Stimulated activated CD4-positive, alpha-beta T cell treated with anti-CD3 and anti-CD28 coated beads, TNF-alpha, amount 100 ng/mL, for 1 hour (primary cell): ENCODE measurements around the gene ABCB9.
A peak's percentile ranks its signal among the peaks of the same experiment; 100 is the strongest.

Experiments used
- DNase-seq, 3 donors: peaks; one replicate each; pipeline ENCODE4 v3.0.0-alpha.2; 2020; ENCODE audit warnings: low read depth in 3 of 3, low spot score in 1 of 3

Gene ABCB9

GRCh38 chr12:122981587-122982476 lies 15.6 kb upstream of the ABCB9 start:
- DNase-seq = no peak

- no peak for DNase-seq
These were observed 14.8 kb upstream of the ABCB9 start for GRCh38 chr12:122981036-122981471.

- DNase-seq = peak in 2 of 3 donors; percentile 26 to 58
These were observed 14.1 kb upstream of the ABCB9 start, which contains the start of gene ARL6IP4 for GRCh38 chr12:122980183-122981035. Gene ARL6IP4, plus strand, starts transcription at chr12:122980681. Its CDS starts 459 bp downstream, at chr12:122981140.

GRCh38 chr12:122979908-122980182 lies 13.6 kb upstream of the ABCB9 start:
- no peak for DNase-seq

- DNase-seq = no peak
These were observed 13.0 kb upstream of the ABCB9 start for GRCh38 chr12:122979001-122979907.

- no peak for DNase-seq
These were observed 12.3 kb upstream of the ABCB9 start for GRCh38 chr12:122978507-122978955.

- DNase-seq = no peak
These were observed 11.6 kb upstream of the ABCB9 start for GRCh38 chr12:122977655-122978392.

- DNase-seq = no peak
These were observed 10.9 kb upstream of the ABCB9 start for GRCh38 chr12:122977153-122977552.

GRCh38 chr12:122976648-122976975 lies 10.3 kb upstream of the ABCB9 start:
- DNase-seq = no peak

- no peak for DNase-seq
These were observed 9.8 kb upstream of the ABCB9 start for GRCh38 chr12:122975790-122976647.

GRCh38 chr12:122974892-122975789 lies 8.9 kb upstream of the ABCB9 start, which contains the start of gene OGFOD2:
Gene OGFOD2, plus strand, starts transcription at chr12:122975244. Its CDS starts 8 bp downstream, at chr12:122975252.
- peak; percentile 78 to 83 (median 78) for DNase-seq

GRCh38 chr12:122974274-122974891 lies 8.1 kb upstream of the ABCB9 start:
- DNase-seq = peak; percentile 97 to 98 (median 97)

- DNase-seq = no peak
These were observed 3.4 kb upstream of the ABCB9 start for GRCh38 chr12:122969676-122970075.

GRCh38 chr12:122968104-122968503 lies 1.8 kb upstream of the ABCB9 start:
- no peak for DNase-seq

GRCh38 chr12:122966743-122967550 lies 684 bp upstream of the ABCB9 start:
- no peak for DNase-seq

GRCh38 chr12:122965321-122965751 lies 927 bp downstream of the ABCB9 start:
- DNase-seq = no peak
